ENCODE results near the gene GSTM3.
"Not testable (repeated sequence)": the region's sequence is repeated elsewhere in the genome, so short reads cannot be mapped to it uniquely, and the experiment has no call there.

GSTM3 gene

GRCh38 chr1:109725510-109725909 lies 15.3 kb downstream of the GSTM3 start:
- no peak for DNase-seq

GRCh38 chr1:109724933-109725332 lies 15.9 kb downstream of the GSTM3 start:
- no peak for DNase-seq

- DNase-seq, result no peak
These were observed 17.7 kb downstream of the GSTM3 start for GRCh38 chr1:109722908-109723691.

DNA sequence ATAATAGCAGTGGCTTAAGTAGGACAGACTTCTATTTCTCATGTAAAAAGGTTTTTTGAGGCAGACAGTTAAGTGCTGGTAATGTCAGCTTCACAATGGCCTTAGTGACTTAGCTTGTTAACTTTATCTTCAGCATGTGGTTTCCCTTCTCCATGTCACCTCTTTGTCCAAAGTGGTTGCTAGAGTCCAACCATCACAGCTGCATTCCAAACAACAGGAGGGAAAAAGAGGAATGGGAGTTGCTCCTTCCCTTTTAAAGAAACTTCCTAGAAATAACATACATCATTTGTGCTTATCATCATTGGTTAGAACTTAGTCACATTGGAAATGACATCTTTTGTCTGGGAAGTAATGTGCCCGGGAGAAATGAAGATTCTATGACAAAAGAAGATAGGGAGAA lies 18.9 kb downstream of the GSTM3 start:
- no peak for DNase-seq

DNA sequence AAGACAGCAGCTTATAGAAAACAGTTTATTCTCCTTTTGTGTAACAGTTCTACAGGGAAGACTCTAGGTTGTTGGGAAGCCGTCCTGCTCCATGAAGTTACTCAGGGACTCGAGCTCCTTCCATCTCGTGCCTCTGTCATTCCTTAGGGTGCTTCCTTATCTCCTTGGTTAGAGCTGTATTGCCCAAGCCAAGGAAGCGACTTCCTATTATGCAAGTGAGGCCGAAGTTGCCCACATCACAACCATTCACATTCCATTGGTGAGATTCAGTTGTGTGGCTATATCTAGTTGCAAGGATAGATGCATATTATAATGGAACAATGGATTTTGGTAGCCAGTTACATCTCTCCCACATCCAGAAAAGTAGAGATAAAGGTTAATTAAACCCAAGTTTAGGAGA lies 19.8 kb downstream of the GSTM3 start:
- DNase-seq, result no peak

- DNase-seq, result no peak
These were observed 21.5 kb downstream of the GSTM3 start for GRCh38 chr1:109719337-109719837.

GRCh38 chr1:109718495-109718894 lies 22.3 kb downstream of the GSTM3 start:
- no peak for DNase-seq

GRCh38 chr1:109717729-109718128 lies 23.1 kb downstream of the GSTM3 start:
- no peak for DNase-seq

- no peak for DNase-seq
These were observed 24.2 kb downstream of the GSTM3 start for GRCh38 chr1:109716570-109717090.

GRCh38 chr1:109716121-109716520 lies 24.7 kb downstream of the GSTM3 start:
- no peak for DNase-seq

GRCh38 chr1:109714661-109715372 lies 26.0 kb downstream of the GSTM3 start:
- DNase-seq, result no peak

- no peak for DNase-seq
These were observed 27.2 kb downstream of the GSTM3 start for GRCh38 chr1:109713636-109714035.

GRCh38 chr1:109712321-109712864 lies 28.4 kb downstream of the GSTM3 start:
- DNase-seq, result no peak

- DNase-seq, result not testable (repeated sequence)
These were observed 29.1 kb downstream of the GSTM3 start, which contains the start of gene GSTM5 for GRCh38 chr1:109711593-109712320. TSS of gene GSTM5 (plus strand) at chr1:109712251. CDS start at chr1:109712313, 62 bp downstream.

DNA sequence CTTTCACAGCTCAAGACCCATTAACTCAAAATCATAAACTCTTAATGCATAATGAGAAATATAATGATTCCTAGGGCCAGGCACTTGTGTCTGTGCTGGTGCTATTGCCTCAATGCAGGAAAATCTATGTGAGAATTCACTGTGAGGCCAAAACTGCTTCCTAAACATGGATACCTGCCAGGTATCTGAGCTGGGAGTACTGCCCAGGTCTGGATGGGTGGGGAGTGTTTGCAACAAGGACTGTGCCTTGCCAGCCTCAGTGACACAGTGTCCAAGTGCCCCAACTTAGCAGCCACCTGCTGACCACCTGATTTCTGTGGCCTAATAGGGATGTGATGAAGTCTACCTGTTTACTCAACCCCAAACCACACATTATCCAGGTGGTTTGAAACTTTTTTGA lies 31.0 kb downstream of the GSTM3 start:
- not testable (repeated sequence) for DNase-seq

DNA sequence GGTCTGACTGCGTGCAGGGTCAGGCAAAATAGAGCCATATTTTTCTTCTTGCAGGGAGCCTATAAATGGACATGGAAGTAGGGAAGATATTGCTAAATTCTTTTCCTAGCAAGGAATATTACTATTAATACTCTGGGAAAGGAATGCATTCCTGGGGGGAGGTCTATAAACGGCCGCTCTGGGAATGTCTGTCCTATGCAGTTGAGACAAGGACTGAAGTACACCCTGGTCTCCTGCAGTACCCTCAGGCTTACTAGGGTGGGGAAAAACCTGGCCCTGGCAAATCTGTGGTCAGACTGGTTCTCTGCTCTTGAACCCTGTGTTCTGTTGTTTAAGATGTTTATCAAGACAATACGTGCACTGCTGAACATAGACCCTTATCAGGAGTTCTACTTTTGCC lies 31.9 kb downstream of the GSTM3 start:
- DNase-seq, result not testable (repeated sequence)

DNA sequence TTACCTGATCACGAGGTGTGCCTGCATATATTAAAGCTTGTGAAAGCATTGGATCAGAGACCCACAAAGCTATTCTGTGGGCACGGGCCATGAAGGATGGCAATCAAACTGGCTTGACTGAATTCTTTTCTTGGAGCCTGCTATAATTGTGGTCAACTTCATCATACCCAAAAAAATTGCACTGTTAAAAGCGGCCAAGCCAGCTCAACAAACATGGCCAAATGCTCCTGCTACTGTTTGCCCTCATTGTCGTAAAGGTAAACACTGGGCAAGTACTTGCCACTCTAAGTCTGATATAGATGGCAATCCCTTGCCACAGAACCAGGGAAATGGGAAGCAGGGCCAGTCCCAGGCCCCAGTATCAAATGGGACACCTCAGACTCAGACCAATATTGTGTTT lies 35.4 kb downstream of the GSTM3 start:
- DNase-seq, result no peak

DNA sequence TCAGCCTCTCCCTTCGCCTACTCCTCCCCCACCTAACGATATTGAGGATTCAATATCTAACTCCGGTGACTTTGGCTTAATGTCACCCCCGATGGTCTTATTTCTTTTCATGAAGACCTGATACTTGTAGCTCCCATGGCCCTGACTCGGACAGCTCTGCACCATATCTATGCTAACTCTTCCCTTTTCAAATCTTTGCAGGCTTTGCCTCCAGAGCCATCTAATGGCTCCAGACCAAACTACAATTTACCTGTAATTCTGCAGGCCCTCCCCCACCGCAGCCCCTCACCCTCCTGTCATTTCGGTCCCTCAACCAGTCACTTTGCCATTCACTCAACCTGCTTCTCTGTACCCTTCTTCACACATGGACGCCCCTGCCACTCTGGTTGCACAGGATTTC lies 36.7 kb downstream of the GSTM3 start:
- no peak for DNase-seq

GRCh38 chr1:109702940-109703339 lies 37.9 kb downstream of the GSTM3 start:
- not testable (repeated sequence) for DNase-seq

- DNase-seq, result not testable (repeated sequence)
These were observed 43.0 kb downstream of the GSTM3 start for GRCh38 chr1:109697861-109698260.

GRCh38 chr1:109697066-109697465 lies 43.8 kb downstream of the GSTM3 start:
- no peak for DNase-seq

DNA sequence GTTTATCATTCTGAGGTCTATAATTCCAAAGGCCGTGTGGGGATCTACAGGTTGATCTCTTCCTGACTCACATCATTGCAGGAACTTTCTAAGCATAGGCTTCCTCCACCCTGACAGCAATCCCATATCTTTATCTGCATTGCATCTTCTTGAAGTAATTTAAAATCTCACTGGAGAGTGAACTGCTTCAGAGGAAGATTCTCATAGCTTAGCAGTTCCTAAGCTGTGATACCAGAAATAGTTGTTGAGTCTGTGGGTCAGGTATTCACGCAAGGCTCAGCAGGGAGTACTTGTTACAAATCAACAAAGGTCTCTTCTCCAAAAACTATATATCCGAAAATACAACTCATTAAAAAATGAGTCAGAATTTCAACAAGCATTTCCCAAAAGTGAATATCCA lies 45.7 kb downstream of the GSTM3 start:
- not testable (repeated sequence) for DNase-seq

DNA sequence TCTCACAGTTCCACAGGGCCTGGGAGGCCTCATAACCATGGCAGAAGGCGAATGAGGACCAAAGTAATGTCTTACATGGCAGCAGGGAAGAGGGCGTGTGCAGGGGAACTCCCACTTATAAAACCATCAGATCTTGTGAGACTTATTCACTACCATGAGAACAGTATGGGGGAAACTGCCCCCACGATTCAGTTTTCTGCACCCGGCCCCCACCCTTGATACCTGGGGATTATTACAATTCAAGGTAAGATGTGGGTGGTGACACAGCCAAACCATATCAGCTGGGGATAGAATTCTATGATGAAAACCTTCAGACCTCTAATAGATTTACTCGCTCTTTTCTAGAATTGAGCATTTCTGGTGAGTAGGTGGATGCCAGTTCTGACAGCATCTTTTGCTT lies 46.4 kb downstream of the GSTM3 start:
- not testable (repeated sequence) for DNase-seq

Measured in GDM1 (cell line).